Measurements from ENCODE around the gene NRIP3. TPM values are rescaled to one million over a fixed set of nuclear protein-coding genes. Genes with fewer than 3 reads are reported as not detected.
A peak's percentile ranks its signal among the peaks of the same experiment; 100 is the strongest.

NRIP3 gene
- total and polyA plus RNA-seq, 9 of the 15 experiments (the other 6 are each of a cell fraction or from before 2014, with no cell fraction given), result 4.4 to 18.7 (median 11.6) TPM

DNA sequence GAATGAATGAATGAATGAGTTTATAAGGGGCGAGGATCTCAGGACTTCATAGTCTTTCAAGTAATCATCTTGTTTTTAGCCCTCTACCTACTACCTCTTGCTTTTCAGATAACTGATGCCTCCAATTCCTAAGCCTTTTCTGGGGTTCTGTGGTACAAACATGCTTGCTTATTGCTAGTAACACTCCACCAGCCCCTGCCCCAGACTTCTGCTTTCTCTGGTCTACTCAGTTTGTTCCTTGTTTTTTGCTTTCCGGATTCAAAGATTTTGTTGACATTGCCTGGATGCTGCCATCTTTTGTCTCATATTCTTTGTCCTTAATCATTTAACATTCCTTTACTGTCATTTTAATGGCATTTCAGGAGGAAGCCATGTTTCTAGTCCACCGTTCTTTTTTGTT, 30.7 kb downstream of the NRIP3 start:
- Histone ChIP-seq H3K79me2 (ENCODE audit: control insufficient read depth, insufficient read depth, low read length) (no peaks in the 10 kb centered on the region), H2AFZ (ENCODE audit: low read depth, low read length) (no peak overlapping the region), H3K4me2 (ENCODE audit: insufficient read depth, low read length) (no peak overlapping the region), H3K4me3 (no peak overlapping the region), H3K4me1 (replicated peaks in 1 of 2; ENCODE audit: control insufficient read depth in 2 of 2, insufficient read depth in 2 of 2, low read length in 2 of 2) (peaks cover 0 to 7% of the 10 kb centered on the region in 2 experiments; a peak in 3 of 5 replicates), H3K27ac (ENCODE audit: extremely low read depth, low read depth, low read length) (no peak overlapping the region), H3K9me3 (replicated peaks; ENCODE audit: control insufficient read depth, insufficient read depth, low read depth, low read length) (no peaks in the 10 kb centered on the region), H3K9ac (ENCODE audit: insufficient read depth in 1 of 2, low read depth in 2 of 2, low read length in 2 of 2) (no peak overlapping the region), H3K36me3 (ENCODE audit: control insufficient read depth, insufficient read depth, low read length) (no peaks in the 10 kb centered on the region), H4K20me1 (replicated peaks; ENCODE audit: control insufficient read depth, insufficient read depth, low read length) (no peaks in the 10 kb centered on the region), H3K9me1 (ENCODE audit: control insufficient read depth, insufficient read depth, low read length) (no peaks in the 10 kb centered on the region), H3K27me3 (ENCODE audit: control insufficient read depth in 2 of 2, insufficient read depth in 2 of 2, low read length in 2 of 2) (no peaks in the 10 kb centered on the region)
- TF ChIP-seq, protein P1, sequence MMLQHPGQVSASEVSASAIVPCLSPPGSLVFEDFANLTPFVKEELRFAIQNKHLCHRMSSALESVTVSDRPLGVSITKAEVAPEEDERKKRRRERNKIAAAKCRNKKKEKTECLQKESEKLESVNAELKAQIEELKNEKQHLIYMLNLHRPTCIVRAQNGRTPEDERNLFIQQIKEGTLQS (IDR thresholded peaks at IDR 0.05), result no peak
- TF ChIP-seq, protein P1 (CRISPR knock-in tag; conservative IDR thresholded peaks at IDR 0.05), result no peak
- TF ChIP-seq BRCA1 (IDR thresholded peaks at IDR 0.05), result no peak
- no peak for TF ChIP-seq BRCA1 (CRISPR knock-in tag; IDR thresholded peaks at IDR 0.05)
- TF ChIP-seq ZNF57 (CRISPR knock-in tag; IDR thresholded peaks at IDR 0.05), result no peak
- TF ChIP-seq POU5F1 (IDR thresholded peaks at IDR 0.05; ENCODE audit: borderline replicate concordance, low read depth, low read length, partially characterized antibody), result no peak
- no peak for TF ChIP-seq HDAC6 (IDR thresholded peaks at IDR 0.05; ENCODE audit: low read depth, low read length)
- TF ChIP-seq MCM7 (IDR thresholded peaks at IDR 0.05), result no peak
- TF ChIP-seq ETV1 (tag; conservative IDR thresholded peaks at IDR 0.05; ENCODE audit: low read depth), result no peak
- TF ChIP-seq SAP30 (IDR thresholded peaks at IDR 0.05; ENCODE audit: borderline replicate concordance, insufficient read depth, low read depth, low read length, poor library complexity, severe bottlenecking), result no peak
- no peak for TF ChIP-seq ZNF354B (CRISPR knock-in tag; IDR thresholded peaks at IDR 0.05)
- TF ChIP-seq SPI1 (IDR thresholded peaks at IDR 0.05; ENCODE audit: borderline replicate concordance, low read depth, low read length), result 0 out of 2 replicates have a peak, but pooled peaks have one; percentile 20
- TF ChIP-seq ZNF324 (CRISPR knock-in tag; IDR thresholded peaks at IDR 0.05), result no peak
- TF ChIP-seq ZNF24 (IDR thresholded peaks at IDR 0.05), result peak; percentile 89
- no peak for TF ChIP-seq CUX1 (CRISPR knock-in tag; IDR thresholded peaks at IDR 0.05)
- no peak for TF ChIP-seq NFE2 (IDR thresholded peaks at IDR 0.05; ENCODE audit: low read depth)
- TF ChIP-seq ZNF253 (CRISPR knock-in tag; conservative IDR thresholded peaks at IDR 0.05), result no peak
- TF ChIP-seq NCOA2 (IDR thresholded peaks at IDR 0.05; ENCODE audit: partially characterized antibody in 2 of 2), result no peak
- TF ChIP-seq NCOA1 (IDR thresholded peaks at IDR 0.05; ENCODE audit: low read depth), result no peak
- TF ChIP-seq MED1 (CRISPR knock-in tag; IDR thresholded peaks at IDR 0.05; ENCODE audit: borderline replicate concordance), result no peak
- WGBS (ENCODE audit: insufficient coverage, low coverage, missing lambda C conversion rate), result 46% methylated on average over 3 of the region's 3 CpGs
- ATAC-seq (no peak), DNase-seq (ENCODE audit: extremely low read depth in 1 of 4, low spot score in 3 of 4) (no peak), FAIRE-seq (no peak)
- POLR2A ChIA-PET, result no interaction called here
- in situ Hi-C loops (cut with MboI), result no loop called here
- no TSS peak for BruUV-seq (replicated peaks)
- intact Hi-C loops (cut with micrococcal nuclease), result no loop called here
- CTCF ChIA-PET (ENCODE audit: low intra/inter-chr PET ratio), result no interaction called here

Measured in K562 (cell line).